K562 (cell line): Measurements from ENCODE around the gene G6PC2. TPM values are rescaled to one million over a fixed set of nuclear protein-coding genes. Genes with fewer than 3 reads are reported as not detected.
A peak's percentile ranks its signal among the peaks of the same experiment; 100 is the strongest.

Experiments used
- BRCA1 ChIP-seq, 2 experiments: fragments of 450-650 bp in 1 of 2; sonication (generic) in 1 of 2; formaldehyde crosslinking in 1 of 2; IDR thresholded peaks; 2 replicates each; pipeline versions ENCODE4 v1.5.0 to v1.6.1; 2017 to 2020; ENCODE audit warnings: mild to moderate bottlenecking in 1 of 2, missing genetic modification reagents in 1 of 2
- CEBPB ChIP-seq: fragments of 450-650 bp; IDR thresholded peaks from 2 replicates; pipeline ENCODE4 v1.6.1; 2016; ENCODE audit warnings: missing genetic modification characterization, missing compliant biosample characterization
- CHAMP1 ChIP-seq: fragments of 450-650 bp; IDR thresholded peaks from 2 replicates; pipeline ENCODE4 v1.6.1; 2016; ENCODE audit warnings: mild to moderate bottlenecking
- CREM ChIP-seq: IDR thresholded peaks from 2 replicates; pipeline ENCODE4 v1.6.1; 2014; ENCODE audit warnings: antibody characterized with exemption, low read depth
- EP400 ChIP-seq: fragments of 450-650 bp; IDR thresholded peaks from 2 replicates; pipeline ENCODE4 v1.6.1; 2017; ENCODE audit warnings: antibody characterized with exemption, mild to moderate bottlenecking, moderate library complexity
- ETV1 ChIP-seq: fragments of 450-650 bp; conservative IDR thresholded peaks from 2 replicates; pipeline ENCODE4 v1.6.1; 2016; ENCODE audit warnings: missing genetic modification characterization, control low read depth, low read depth, missing compliant biosample characterization
- HDAC1 ChIP-seq, 2 experiments: fragments of 450-650 bp; IDR thresholded peaks; 2 replicates each; pipeline ENCODE4 v1.6.1; 2016 to 2017; ENCODE audit warnings: inconsistent platforms in 1 of 2, mild to moderate bottlenecking in 1 of 2, moderate library complexity in 1 of 2
- MEF2D ChIP-seq: conservative IDR thresholded peaks from 2 replicates; pipeline ENCODE4 v1.6.1; 2016; ENCODE audit warnings: low read depth, missing genetic modification characterization, missing compliant biosample characterization
- NFRKB ChIP-seq: fragments of 450-650 bp; IDR thresholded peaks from 2 replicates; pipeline ENCODE4 v1.6.1; 2016; ENCODE audit warnings: low read depth
- NKRF ChIP-seq: fragments of 450-650 bp; IDR thresholded peaks from 2 replicates; pipeline ENCODE4 v1.6.1; 2016; ENCODE audit warnings: borderline replicate concordance
- POLR2H ChIP-seq: IDR thresholded peaks from 2 replicates; pipeline ENCODE4 v1.6.1; 2016; ENCODE audit warnings: missing genetic modification characterization, low read depth, mild to moderate bottlenecking, control low read depth, missing compliant biosample characterization, moderate library complexity
- VEZF1 ChIP-seq: fragments of 200-800 bp; sonication (Bioruptor generic); IDR thresholded peaks from 2 replicates; pipeline ENCODE4 v1.6.1; 2017; ENCODE audit warnings: missing genetic modification characterization, missing compliant biosample characterization
- ZNF133 ChIP-seq: fragments of 250-450 bp; sonication (Bioruptor Pico); IDR thresholded peaks from 2 replicates; pipeline ENCODE4 v1.4.0; 2020; ENCODE audit warnings: mild to moderate bottlenecking
- polyA plus RNA-seq, 8 experiments: library from polyadenylated mRNA; depleted of rRNA in 4 of 8; stranded (reverse) in 5 of 8; unstranded in 3 of 8; fragments of >200 nt; fragmentation: Nextera tagmentation in 2 of 8; fragmentation: Illumina TruSeq in 1 of 8; extraction: Ambion mirVana in 2 of 8; extraction: Trizol in 1 of 8; gene quantifications; 2 replicates each; pipeline versions ENCODE4 v1.2.1 to v1.2.3, GENCODE V29; 2011 to 2014; ENCODE audit warnings: inconsistent platforms in 1 of 8, missing spikeins in 1 of 8
- total RNA-seq, 7 experiments: library from RNA; depleted of rRNA in 6 of 7; stranded (reverse); fragments of >200 nt in 6 of 7; fragmentation: Illumina TruSeq in 2 of 7; extraction: Trizol in 2 of 7; gene quantifications; 2 replicates each; pipeline versions ENCODE4 v1.2.1 to v1.2.3, GENCODE V29; 2011 to 2021; ENCODE audit warnings: low replicate concordance in 1 of 7
- TF ChIP-seq, protein P1 (sequence below): sonication (generic); formaldehyde crosslinking; IDR thresholded peaks from 2 replicates; pipeline ENCODE4 v1.8.0; 2022; ENCODE audit warnings: missing genetic modification reagents, mild to moderate bottlenecking, moderate library complexity, borderline replicate concordance
- TF ChIP-seq, protein P2 (sequence below): sonication (generic); formaldehyde crosslinking; IDR thresholded peaks from 2 replicates; pipeline ENCODE4 v1.8.0; 2022; ENCODE audit warnings: mild to moderate bottlenecking, missing genetic modification reagents

The G6PC2 gene
- total and polyA plus RNA-seq, 9 of the 15 experiments (the other 6 are each of a cell fraction or from before 2014, with no cell fraction given): 0.03 to 0.15 TPM; not detected in 7

- peak; percentile 81; the same call in 1 of the 2 replicates for TF ChIP-seq NFRKB
- TF ChIP-seq NKRF: peak; percentile 95
- TF ChIP-seq POLR2H: peak; percentile 79
- TF ChIP-seq CEBPB (tag): peak; percentile 66; the same call in 1 of the 2 replicates
- peak; percentile 74 for TF ChIP-seq VEZF1 (CRISPR knock-in tag)
- TF ChIP-seq BRCA1 (IDR thresholded peaks at IDR 0.05): no peak
- no peak for TF ChIP-seq BRCA1 (CRISPR knock-in tag; IDR thresholded peaks at IDR 0.05)
- TF ChIP-seq ETV1 (tag): 0 out of 2 replicates have a peak, but pooled peaks have one; percentile 22
- TF ChIP-seq, protein P1, sequence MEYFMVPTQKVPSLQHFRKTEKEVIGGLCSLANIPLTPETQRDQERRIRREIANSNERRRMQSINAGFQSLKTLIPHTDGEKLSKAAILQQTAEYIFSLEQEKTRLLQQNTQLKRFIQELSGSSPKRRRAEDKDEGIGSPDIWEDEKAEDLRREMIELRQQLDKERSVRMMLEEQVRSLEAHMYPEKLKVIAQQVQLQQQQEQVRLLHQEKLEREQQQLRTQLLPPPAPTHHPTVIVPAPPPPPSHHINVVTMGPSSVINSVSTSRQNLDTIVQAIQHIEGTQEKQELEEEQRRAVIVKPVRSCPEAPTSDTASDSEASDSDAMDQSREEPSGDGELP (CRISPR knock-in tag): peak; percentile 90
- peak; percentile 74; the same call in 1 of the 2 replicates for TF ChIP-seq CHAMP1
- peak; percentile 76 for TF ChIP-seq CREM
- peak; percentile 97 for TF ChIP-seq EP400
- TF ChIP-seq, protein P2, sequence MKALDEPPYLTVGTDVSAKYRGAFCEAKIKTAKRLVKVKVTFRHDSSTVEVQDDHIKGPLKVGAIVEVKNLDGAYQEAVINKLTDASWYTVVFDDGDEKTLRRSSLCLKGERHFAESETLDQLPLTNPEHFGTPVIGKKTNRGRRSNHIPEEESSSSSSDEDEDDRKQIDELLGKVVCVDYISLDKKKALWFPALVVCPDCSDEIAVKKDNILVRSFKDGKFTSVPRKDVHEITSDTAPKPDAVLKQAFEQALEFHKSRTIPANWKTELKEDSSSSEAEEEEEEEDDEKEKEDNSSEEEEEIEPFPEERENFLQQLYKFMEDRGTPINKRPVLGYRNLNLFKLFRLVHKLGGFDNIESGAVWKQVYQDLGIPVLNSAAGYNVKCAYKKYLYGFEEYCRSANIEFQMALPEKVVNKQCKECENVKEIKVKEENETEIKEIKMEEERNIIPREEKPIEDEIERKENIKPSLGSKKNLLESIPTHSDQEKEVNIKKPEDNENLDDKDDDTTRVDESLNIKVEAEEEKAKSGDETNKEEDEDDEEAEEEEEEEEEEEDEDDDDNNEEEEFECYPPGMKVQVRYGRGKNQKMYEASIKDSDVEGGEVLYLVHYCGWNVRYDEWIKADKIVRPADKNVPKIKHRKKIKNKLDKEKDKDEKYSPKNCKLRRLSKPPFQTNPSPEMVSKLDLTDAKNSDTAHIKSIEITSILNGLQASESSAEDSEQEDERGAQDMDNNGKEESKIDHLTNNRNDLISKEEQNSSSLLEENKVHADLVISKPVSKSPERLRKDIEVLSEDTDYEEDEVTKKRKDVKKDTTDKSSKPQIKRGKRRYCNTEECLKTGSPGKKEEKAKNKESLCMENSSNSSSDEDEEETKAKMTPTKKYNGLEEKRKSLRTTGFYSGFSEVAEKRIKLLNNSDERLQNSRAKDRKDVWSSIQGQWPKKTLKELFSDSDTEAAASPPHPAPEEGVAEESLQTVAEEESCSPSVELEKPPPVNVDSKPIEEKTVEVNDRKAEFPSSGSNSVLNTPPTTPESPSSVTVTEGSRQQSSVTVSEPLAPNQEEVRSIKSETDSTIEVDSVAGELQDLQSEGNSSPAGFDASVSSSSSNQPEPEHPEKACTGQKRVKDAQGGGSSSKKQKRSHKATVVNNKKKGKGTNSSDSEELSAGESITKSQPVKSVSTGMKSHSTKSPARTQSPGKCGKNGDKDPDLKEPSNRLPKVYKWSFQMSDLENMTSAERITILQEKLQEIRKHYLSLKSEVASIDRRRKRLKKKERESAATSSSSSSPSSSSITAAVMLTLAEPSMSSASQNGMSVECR: peak; percentile 71
- TF ChIP-seq HDAC1 (IDR thresholded peaks at IDR 0.05): peak in 1 of 2 experiments; percentile 97; a peak in 2 of 4 replicates
- TF ChIP-seq MEF2D (tag): peak; percentile 44; the same call in 1 of the 2 replicates
- TF ChIP-seq ZNF133 (CRISPR knock-in tag): no peak
Observed at GRCh38 chr2:168890006-168890782, 10.9 kb upstream of the G6PC2 start, which contains the start of gene SPC25 (continued).
